ENCODE data around the gene RXRA. TPM values are rescaled to one million over a fixed set of nuclear protein-coding genes. Genes with fewer than 3 reads are reported as not detected.

RXRA gene
- total RNA-seq (100 to 1,000 TPM in 2 of 7 donors, 10 to 100 TPM in 5; 67.7 to 116 (median 95.6) TPM), polyA plus RNA-seq (10 to 100 TPM; 10.9 to 40.4 (median 11.9) TPM)
- long read RNA-seq, donor 1, transcript RXRA-202 (10 exons, 1,846 nt), result major isoform, 8 of 8 reads
- long read RNA-seq, donor 1, partial matches to known transcripts, result 0 of 8 reads
- long read RNA-seq, donor 1, other reads (novel, unspliced or antisense), result 0 of 8 reads
- long read RNA-seq, donor 2, transcript RXRA-202 (10 exons, 1,846 nt), result major isoform, 8 of 8 reads
- long read RNA-seq, donor 2, partial matches to known transcripts, result 0 of 8 reads
- long read RNA-seq, donor 2, other reads (novel, unspliced or antisense), result 0 of 8 reads

GRCh38 chr9:134325813-134326723, at the start of gene RXRA:
RXRA (plus strand) TSS chr9:134326455; CDS start chr9:134326632, 177 bp downstream.
- H3K4me3 ChIP-seq, result peak within 1 kb of the TSS; percentile 53 to 86 (median 68)
- H3K27ac ChIP-seq, result peak within 1 kb of the TSS; percentile 58 to 93 (median 88)
- DNase-seq, result peak; percentile 94
- peaks cover 12 to 78% (median 56%) of the 10 kb centered on the region in 6 donors for H3K4me1 ChIP-seq
- intact Hi-C loops (cut with DNase I; ENCODE audit: low total_unique reads), result loop anchor here (10.0 kb wide), 1 partner anchor 151 kb away; no protein-coding TSS in a partner anchor
- peaks cover 0 to 6% (median 0%) of the 10 kb centered on the region in 7 donors for H3K27me3 ChIP-seq (replicated peaks in 1 of 7)
- peak in 1 of 3 donors; percentile 69 for TF ChIP-seq POLR2A (IDR thresholded peaks at IDR 0.05)
- peak; percentile 72 to 87 (median 83) for TF ChIP-seq POLR2AphosphoS5 (IDR thresholded peaks at IDR 0.05)
- TF ChIP-seq CTCF (IDR thresholded peaks at IDR 0.05 in 8 of 11, conservative IDR thresholded peaks at IDR 0.05 in 3 of 11), result peak in 6 of 11 experiments; percentile 18 to 52 (median 40)
- H3K36me3 ChIP-seq, result no peaks in the 10 kb centered on the region
- 0 to 1% (median 1%) methylated on average over 1 to 156 of the region's 156 CpGs for WGBS, 5 donors
- H3K9me3 ChIP-seq, result no peaks in the 10 kb centered on the region

- intact Hi-C loops (cut with DNase I; ENCODE audit: low total_unique reads), result no loop called here
- TF ChIP-seq CTCF (IDR thresholded peaks at IDR 0.05 in 8 of 11, conservative IDR thresholded peaks at IDR 0.05 in 3 of 11) (no peak), POLR2A (IDR thresholded peaks at IDR 0.05) (no peak), POLR2AphosphoS5 (IDR thresholded peaks at IDR 0.05) (no peak)
Observed at GRCh38 chr9:134278286-134278685, 48.0 kb upstream of the RXRA start.

GRCh38 chr9:134278974-134279640, 47.1 kb upstream of the RXRA start:
- no peaks in the 10 kb centered on the region for H3K36me3 ChIP-seq
- intact Hi-C loops (cut with DNase I; ENCODE audit: low total_unique reads), result no loop called here

More at GRCh38 chr9:134278286-134278685, 48.0 kb upstream of the RXRA start:
- Histone ChIP-seq H3K36me3 (no peaks in the 10 kb centered on the region), H3K4me3 (no peak overlapping the region), H3K4me1 (peaks cover 6 to 22% (median 17%) of the 10 kb centered on the region in 6 donors), H3K9me3 (peaks cover 0 to 6% (median 0%) of the 10 kb centered on the region in 8 donors), H3K27ac (no peak overlapping the region), H3K27me3 (replicated peaks in 1 of 7) (peaks cover 0 to 59% (median 0%) of the 10 kb centered on the region in 7 donors)
- no peak for DNase-seq
- 88 to 100% (median 96%) methylated on average over 2 to 7 of the region's 7 CpGs for WGBS, 5 donors

More at GRCh38 chr9:134278974-134279640, 47.1 kb upstream of the RXRA start:
- Histone ChIP-seq H3K27me3 (replicated peaks in 1 of 7) (peaks cover 0 to 63% (median 0%) of the 10 kb centered on the region in 7 donors), H3K9me3 (peaks cover 0 to 6% (median 0%) of the 10 kb centered on the region in 8 donors), H3K27ac (no peak overlapping the region), H3K4me3 (no peak overlapping the region), H3K4me1 (peaks cover 6 to 22% (median 17%) of the 10 kb centered on the region in 6 donors)
- DNase-seq, result no peak
- 79 to 86% (median 82%) methylated on average over 8 of the region's 8 CpGs for WGBS, 5 donors
- TF ChIP-seq POLR2AphosphoS5 (IDR thresholded peaks at IDR 0.05) (no peak), POLR2A (IDR thresholded peaks at IDR 0.05) (no peak), CTCF (IDR thresholded peaks at IDR 0.05 in 8 of 11, conservative IDR thresholded peaks at IDR 0.05 in 3 of 11) (no peak)

All from spleen (tissue), 13 donors.